HepG2 (cell line): ENCODE data around the gene MRPS7. TPM values are rescaled to one million over a fixed set of nuclear protein-coding genes. Genes with fewer than 3 reads are reported as not detected.
A peak's percentile ranks its signal among the peaks of the same experiment; 100 is the strongest.

Source experiments
- ARNT2 ChIP-seq: sonication (generic); formaldehyde crosslinking; IDR thresholded peaks from 2 replicates; pipeline ENCODE4 v1.8.0; 2022; ENCODE audit warnings: mild to moderate bottlenecking, low read depth, missing genetic modification reagents, moderate library complexity
- CHD4 ChIP-seq: fragments of 200-600 bp; sonication (generic); IDR thresholded peaks from 2 replicates; pipeline ENCODE4 v1.7.0; 2017; ENCODE audit warnings: mild to moderate bottlenecking, low read length, borderline replicate concordance
- GTF3A ChIP-seq: sonication (generic); formaldehyde crosslinking; conservative IDR thresholded peaks from 2 replicates; pipeline ENCODE4 v1.4.0; 2020; ENCODE audit warnings: mild to moderate bottlenecking, missing genetic modification reagents
- MED1 ChIP-seq: sonication (generic); formaldehyde crosslinking; IDR thresholded peaks from 2 replicates; pipeline ENCODE4 v1.4.0; 2020; ENCODE audit warnings: missing genetic modification reagents
- NPAS2 ChIP-seq: sonication (generic); formaldehyde crosslinking; IDR thresholded peaks from 2 replicates; pipeline ENCODE4 v1.8.0; 2022; ENCODE audit warnings: mild to moderate bottlenecking, missing genetic modification reagents, borderline replicate concordance
- RFXAP ChIP-seq: sonication (generic); formaldehyde crosslinking; IDR thresholded peaks from 2 replicates; pipeline ENCODE4 v1.4.0; 2020; ENCODE audit warnings: missing genetic modification reagents, borderline replicate concordance
- SAFB2 ChIP-seq: sonication (generic); formaldehyde crosslinking; IDR thresholded peaks from 2 replicates; pipeline ENCODE4 v1.5.1; 2020; ENCODE audit warnings: missing genetic modification reagents, low read depth, mild to moderate bottlenecking, borderline replicate concordance
- SALL2 ChIP-seq: sonication (generic); formaldehyde crosslinking; IDR thresholded peaks from 2 replicates; pipeline ENCODE4 v1.8.1; 2023; ENCODE audit warnings: mild to moderate bottlenecking, missing genetic modification reagents, inconsistent platforms
- SP4 ChIP-seq: sonication (generic); formaldehyde crosslinking; IDR thresholded peaks from 2 replicates; pipeline ENCODE4 v1.8.1; 2023; ENCODE audit warnings: mild to moderate bottlenecking, missing genetic modification reagents
- ZFP37 ChIP-seq: sonication (generic); formaldehyde crosslinking; IDR thresholded peaks from 2 replicates; pipeline ENCODE4 v1.4.0; 2020; ENCODE audit warnings: missing genetic modification reagents, borderline replicate concordance
- ZNF224 ChIP-seq: sonication (generic); formaldehyde crosslinking; IDR thresholded peaks from 2 replicates; pipeline ENCODE4 v1.5.0; 2020; ENCODE audit warnings: mild to moderate bottlenecking, missing genetic modification reagents
- ZNF441 ChIP-seq: sonication (generic); formaldehyde crosslinking; IDR thresholded peaks from 2 replicates; pipeline ENCODE4 v1.7.0; 2021; ENCODE audit warnings: missing genetic modification reagents, borderline replicate concordance
- ZNF605 ChIP-seq: sonication (generic); formaldehyde crosslinking; IDR thresholded peaks from 2 replicates; pipeline ENCODE4 v1.8.0; 2022; ENCODE audit warnings: mild to moderate bottlenecking, missing genetic modification reagents
- ZNF7 ChIP-seq: IDR thresholded peaks from 2 replicates; pipeline ENCODE4 v1.6.1; 2016; ENCODE audit warnings: missing biosample characterization, missing genetic modification reagents
- ZNF740 ChIP-seq: sonication (generic); formaldehyde crosslinking; IDR thresholded peaks from 2 replicates; pipeline ENCODE4 v1.4.0; 2020; ENCODE audit warnings: missing genetic modification reagents
- polyA plus RNA-seq, 8 experiments: library from polyadenylated mRNA; depleted of rRNA in 3 of 8; stranded (reverse) in 7 of 8; unstranded in 1 of 8; fragments of >200 nt; fragmentation: Illumina TruSeq in 4 of 8; extraction: Trizol in 4 of 8; gene quantifications; 2 replicates each; pipeline versions ENCODE4 v1.2.1 to v1.2.3, GENCODE V29; 2011 to 2016; ENCODE audit warnings: low read depth in 4 of 8, missing spikeins in 1 of 8, mixed read lengths in 1 of 8; ENCODE audit not compliant: insufficient read depth in 1 of 8
- total RNA-seq, 5 experiments: library from RNA; depleted of rRNA; stranded (reverse); fragments of >200 nt; fragmentation: Illumina TruSeq; extraction: Trizol; gene quantifications; 2 replicates each; pipeline ENCODE4 v1.2.3, GENCODE V29; 2016; ENCODE audit warnings: low read depth in 1 of 5

The MRPS7 gene
- total and polyA plus RNA-seq, 2 of the 13 experiments (the other 11 are each of a cell fraction or from before 2014, with no cell fraction given): 97.0 to 162 TPM

- TF ChIP-seq SALL2 (0 out of 2 replicates have a peak, but pooled peaks have one; percentile 35), MED1 (peak; percentile 25; the same call in 1 of the 2 replicates), ZFP37 (no peak), ZNF224 (CRISPR knock-in tag) (0 out of 2 replicates have a peak, but pooled peaks have one; percentile 75), GTF3A (CRISPR knock-in tag) (no peak), SP4 (CRISPR knock-in tag) (peak; percentile 66; the same call in 1 of the 2 replicates), ZNF441 (CRISPR knock-in tag) (no peak), ARNT2 (CRISPR knock-in tag) (0 out of 2 replicates have a peak, but pooled peaks have one; percentile 10), ZNF740 (no peak), RFXAP (CRISPR knock-in tag) (peak; percentile 16; the same call in 1 of the 2 replicates), CHD4 (no peak), NPAS2 (CRISPR knock-in tag) (no peak), SAFB2 (CRISPR knock-in tag) (0 out of 2 replicates have a peak, but pooled peaks have one; percentile 2), ZNF7 (CRISPR knock-in tag) (no peak), ZNF605 (CRISPR knock-in tag) (peak; percentile 31; the same call in 1 of the 2 replicates)
Measured at GRCh38 chr17:75307957-75308731, 46.5 kb downstream of the MRPS7 start (continued).
